Measurements from ENCODE around the gene TRMT10A. TPM values are rescaled to one million over a fixed set of nuclear protein-coding genes. Genes with fewer than 3 reads are reported as not detected.

The TRMT10A gene
- total and polyA plus RNA-seq, 10 of the 15 experiments (the other 5 are each of a cell fraction or from before 2014, with no cell fraction given) = 4.5 to 13.4 (median 9.2) TPM

DNA sequence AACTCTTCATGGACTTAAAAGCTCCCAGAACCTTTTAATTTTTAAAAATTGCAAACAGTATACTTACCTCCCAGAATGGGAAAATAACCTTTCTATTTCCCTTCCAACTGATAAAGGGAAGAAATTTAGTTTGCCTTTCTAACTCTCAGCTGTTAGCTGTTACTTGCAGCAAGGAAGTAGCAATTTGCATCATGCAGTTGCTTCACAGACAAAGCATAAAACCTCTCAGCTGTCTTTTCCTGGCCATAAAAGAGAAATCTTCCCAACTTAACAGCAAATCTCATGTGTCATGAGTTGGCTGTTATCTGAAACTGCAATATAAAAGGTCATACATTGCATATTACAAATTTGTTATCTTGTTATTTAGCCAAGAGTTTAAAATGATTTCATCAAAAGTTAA is 34.6 kb downstream of the TRMT10A start:
- no peak overlapping the region for H3K4me2 ChIP-seq (ENCODE audit: control insufficient read depth, insufficient read depth)
- no peaks in the 10 kb centered on the region for H3K79me2 ChIP-seq (ENCODE audit: control insufficient read depth, insufficient read depth, low read length)
- ChIA-PET POLR2A (interaction anchor here (1.1 kb wide), 1 partner anchor 9 kb away, joined by 3 read pairs; no protein-coding TSS in a partner anchor), CTCF (no interaction called here), RAD21 (ENCODE audit: unreplicated experiment) (no interaction called here), SMC1A (ENCODE audit: uncharacterized antibody, unreplicated experiment) (no interaction called here)
- no peaks in the 10 kb centered on the region for H3K9me3 ChIP-seq (replicated peaks; ENCODE audit: control insufficient read depth, insufficient read depth, low read length)
- ATAC-seq (no peak), DNase-seq (ENCODE audit: low read depth, low spot score) (no peak), FAIRE-seq (no peak)
- H4K20me1 ChIP-seq (ENCODE audit: control insufficient read depth, insufficient read depth) = no peaks in the 10 kb centered on the region
- intact Hi-C loops (cut with micrococcal nuclease; ENCODE audit: unreplicated experiment) (no loop called here), in situ Hi-C loops (cut with MboI) (no loop called here)
- TF ChIP-seq RB1 (IDR thresholded peaks at IDR 0.05; ENCODE audit: borderline replicate concordance) (no peak), TAF1 (IDR thresholded peaks at IDR 0.05; ENCODE audit: borderline replicate concordance, low read depth, low read length) (no peak), MYB (IDR thresholded peaks at IDR 0.05; ENCODE audit: borderline replicate concordance, low read depth, low read length) (no peak), YY1 (IDR thresholded peaks at IDR 0.05; ENCODE audit: low read depth, low read length) (no peak), SMARCA5 (IDR thresholded peaks at IDR 0.05) (no peak), CBX3 (IDR thresholded peaks at IDR 0.05; ENCODE audit: borderline replicate concordance, low read depth) (no peak), JUND (IDR thresholded peaks at IDR 0.05; ENCODE audit: low read depth, low read length) (no peak), IRF5 (IDR thresholded peaks at IDR 0.05; ENCODE audit: borderline replicate concordance) (no peak), ZNF622 (IDR thresholded peaks at IDR 0.05) (no peak)
- TF ChIP-seq, protein P1, sequence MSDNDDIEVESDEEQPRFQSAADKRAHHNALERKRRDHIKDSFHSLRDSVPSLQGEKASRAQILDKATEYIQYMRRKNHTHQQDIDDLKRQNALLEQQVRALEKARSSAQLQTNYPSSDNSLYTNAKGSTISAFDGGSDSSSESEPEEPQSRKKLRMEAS (IDR thresholded peaks at IDR 0.05; ENCODE audit: low read depth, low read length) = no peak
- H3K27ac ChIP-seq (ENCODE audit: control insufficient read depth, insufficient read depth) = no peak overlapping the region
- H3K27me3 ChIP-seq (replicated peaks in 1 of 2; ENCODE audit: control insufficient read depth in 2 of 2, insufficient read depth in 2 of 2, low read length in 1 of 2) = no peaks in the 10 kb centered on the region
- H3K4me3 ChIP-seq = no peak overlapping the region
- no peaks in the 10 kb centered on the region for H3K4me1 ChIP-seq (ENCODE audit: control insufficient read depth, insufficient read depth, low read length)
- no TSS peak for BruUV-seq (replicated peaks)
- H2AFZ ChIP-seq (ENCODE audit: control insufficient read depth, low read depth, low read length) = no peak overlapping the region
- no peak overlapping the region for H3K9ac ChIP-seq (ENCODE audit: control insufficient read depth, insufficient read depth, low read length)
- no peaks in the 10 kb centered on the region for H3K36me3 ChIP-seq (ENCODE audit: control insufficient read depth in 2 of 2, insufficient read depth in 2 of 2, low read length in 1 of 2)
